CD4-positive, alpha-beta T cell treated with Interleukin-2 at 100 ng/mL for 4 hours (primary cell): Measurements from ENCODE around the gene TNFRSF1A.

ENCODE experiments used
- DNase-seq: peaks from one replicate; pipeline ENCODE4 v3.0.0-alpha.2; 2020; ENCODE audit warnings: low spot score

The TNFRSF1A gene

GRCh38 chr12:6336889-6337853 is 4.7 kb downstream of the TNFRSF1A start:
- peak; percentile 66 for DNase-seq

- peak; percentile 55 for DNase-seq
Measured at GRCh38 chr12:6336079-6336888, 5.6 kb downstream of the TNFRSF1A start.

DNA sequence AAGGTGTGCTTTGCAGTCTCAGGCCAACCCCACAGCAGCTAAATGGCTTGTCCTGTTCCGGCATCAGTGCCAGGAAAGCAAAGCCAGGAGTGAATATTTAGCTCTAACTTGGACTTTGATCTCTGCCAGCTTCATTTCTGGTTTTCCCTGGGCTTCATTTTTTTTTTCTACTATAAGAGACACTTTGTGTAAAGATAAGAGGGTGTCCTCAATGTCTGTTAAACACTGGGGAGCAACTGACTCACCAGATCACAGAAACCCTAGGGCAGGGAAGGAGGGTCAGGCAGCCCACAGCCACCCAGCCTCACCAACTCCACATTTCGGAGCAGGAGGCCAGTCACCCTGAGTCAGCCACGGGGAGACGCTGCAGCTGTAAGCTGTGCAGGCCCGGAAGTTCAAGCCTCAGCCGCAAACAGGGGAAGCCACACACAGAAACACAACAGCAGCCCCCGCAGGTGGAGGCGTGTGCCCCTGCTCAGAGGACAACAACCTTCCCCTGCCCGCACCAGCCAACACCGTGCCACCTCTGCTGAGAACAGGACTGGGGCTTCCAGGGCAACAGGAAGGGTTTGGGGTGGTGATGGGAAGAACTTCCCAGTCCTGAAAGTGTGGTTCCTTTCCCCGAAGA is 6.3 kb downstream of the TNFRSF1A start:
- peak; percentile 91 for DNase-seq

DNA sequence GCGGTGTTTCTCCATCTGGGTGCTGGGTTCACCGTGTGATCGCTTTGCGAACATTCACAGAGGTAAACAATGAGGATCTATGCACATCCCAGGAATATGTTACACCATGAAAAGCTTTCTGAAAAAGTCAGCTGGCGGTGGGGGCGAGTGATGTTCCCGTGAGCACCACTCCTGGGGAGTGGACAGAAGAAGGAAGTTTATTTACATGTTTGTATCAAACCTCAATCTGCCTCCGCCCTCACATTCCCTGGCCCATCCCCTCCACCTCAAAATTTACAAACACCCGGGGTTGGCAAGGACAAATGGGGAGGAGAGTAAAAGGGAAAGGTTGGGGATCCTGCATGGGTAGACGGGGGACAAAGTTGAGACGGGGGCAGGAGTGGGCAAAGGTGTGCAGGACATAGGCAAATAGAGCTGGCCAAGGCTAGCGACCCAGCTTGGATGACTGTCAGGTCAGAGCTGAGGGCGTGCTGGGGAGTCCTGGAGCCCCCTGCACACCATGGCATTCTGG is 6.9 kb downstream of the TNFRSF1A start:
- no peak for DNase-seq

DNA sequence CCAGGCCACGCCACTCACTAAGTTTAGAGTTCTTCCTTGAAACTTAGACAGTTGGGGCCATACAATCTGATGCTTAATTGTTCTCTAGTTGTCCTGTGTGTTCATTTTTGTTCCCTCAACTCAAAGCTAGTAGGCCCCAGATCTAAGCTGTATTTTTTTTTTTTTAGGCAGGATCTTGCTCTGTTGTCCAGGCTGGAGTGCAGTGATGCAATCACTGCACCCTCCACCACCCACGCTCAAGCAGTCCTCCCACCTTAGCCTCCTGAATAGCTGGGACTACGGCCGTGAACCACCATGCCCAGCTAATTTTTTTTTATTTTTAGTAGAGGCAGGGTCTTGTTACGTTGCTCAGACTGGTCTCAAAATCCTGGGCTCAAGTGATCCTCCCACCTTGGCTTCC is 7.5 kb downstream of the TNFRSF1A start:
- DNase-seq = no peak

DNA sequence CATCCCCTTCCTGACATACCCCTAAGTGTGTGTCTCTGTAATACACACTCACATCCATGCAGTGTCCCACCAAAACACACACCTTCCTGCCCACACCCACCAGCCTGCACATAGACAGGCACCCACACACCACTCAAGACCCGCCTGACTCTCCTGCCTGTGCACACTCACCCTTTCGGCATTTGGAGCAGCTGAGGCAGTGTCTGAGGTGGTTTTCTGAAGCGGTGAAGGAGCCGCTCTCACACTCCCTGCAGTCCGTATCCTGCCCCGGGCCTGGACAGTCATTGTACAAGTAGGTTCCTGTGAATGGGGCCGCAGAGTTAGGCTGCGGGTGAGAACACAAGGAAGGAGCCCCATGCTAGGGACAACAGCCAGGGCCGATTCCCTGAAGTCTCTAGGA is 8.3 kb downstream of the TNFRSF1A start:
- DNase-seq = peak; percentile 26

DNA sequence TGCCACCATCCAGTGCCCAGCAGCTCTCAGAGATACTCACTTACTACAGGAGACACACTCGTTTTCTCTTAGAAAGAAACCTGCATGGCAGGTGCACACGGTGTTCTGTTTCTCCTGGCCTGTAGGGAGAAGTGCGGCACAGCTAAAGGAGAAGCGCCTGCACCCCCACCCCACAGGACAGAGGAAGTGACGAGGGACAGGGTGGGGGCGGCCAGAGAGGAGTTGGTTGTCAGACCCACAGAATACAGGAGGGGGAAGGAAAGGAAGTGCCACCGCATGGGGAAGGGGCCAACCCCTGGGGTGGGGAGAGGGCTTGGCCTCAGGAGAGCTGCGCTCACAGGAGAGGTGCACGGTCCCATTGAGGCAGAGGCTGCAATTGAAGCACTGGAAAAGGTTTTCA is 8.8 kb downstream of the TNFRSF1A start:
- no peak for DNase-seq

DNA sequence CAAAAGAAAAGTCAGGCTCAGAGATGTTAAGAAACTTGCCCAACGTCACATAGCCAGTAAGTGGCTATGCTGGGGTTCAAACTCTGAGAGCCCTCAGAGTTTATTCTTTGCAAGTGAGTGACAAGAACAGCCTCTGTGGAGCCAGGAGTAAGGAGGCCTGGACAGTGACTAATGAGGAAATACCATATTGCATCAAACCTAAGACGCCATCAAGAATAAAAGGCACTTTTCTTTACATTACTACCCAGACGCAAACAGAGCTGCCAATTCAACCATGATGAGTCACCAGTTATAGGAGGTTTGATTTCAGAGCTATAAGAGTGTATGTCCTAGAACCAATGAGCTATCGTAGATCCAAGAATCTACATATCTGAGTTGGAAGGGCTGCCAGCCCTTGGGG is 9.4 kb downstream of the TNFRSF1A start:
- DNase-seq = peak; percentile 33

DNA sequence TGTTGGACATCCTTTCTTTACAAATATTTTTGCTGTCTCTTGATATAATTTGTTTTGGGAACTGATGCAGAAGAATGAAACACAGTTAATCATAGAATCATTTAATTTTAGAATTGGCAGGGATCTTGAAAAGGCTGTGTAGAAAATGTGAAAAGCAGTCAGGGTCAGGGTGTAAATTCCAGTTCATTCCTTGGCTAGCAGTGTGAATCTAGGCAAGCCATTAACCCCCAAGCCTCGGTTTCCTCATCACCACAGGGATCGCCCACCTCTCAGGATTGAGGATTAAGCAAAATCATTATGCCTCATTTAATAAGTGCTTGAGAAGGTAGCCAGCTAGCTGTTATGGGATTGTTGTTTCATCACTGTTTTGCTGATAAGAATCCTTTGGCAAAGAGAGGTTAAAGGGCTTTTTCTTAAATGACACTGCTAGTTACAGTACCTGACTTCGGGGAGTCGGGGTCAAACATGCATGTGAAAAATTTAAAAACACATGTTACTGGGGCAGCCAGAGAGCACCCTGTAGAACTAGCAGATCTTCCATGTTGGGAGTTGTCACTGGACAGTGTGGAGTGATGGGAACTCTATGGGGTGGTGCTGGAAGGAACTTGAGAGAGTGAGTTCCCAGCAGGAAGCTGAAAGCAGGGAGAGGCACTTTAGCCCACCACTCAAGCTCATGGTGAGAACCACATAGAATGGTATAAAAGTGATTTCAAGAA is 10.7 kb downstream of the TNFRSF1A start:
- DNase-seq = no peak

- DNase-seq = no peak
Measured at GRCh38 chr12:6330192-6330591, 11.7 kb downstream of the TNFRSF1A start.

DNA sequence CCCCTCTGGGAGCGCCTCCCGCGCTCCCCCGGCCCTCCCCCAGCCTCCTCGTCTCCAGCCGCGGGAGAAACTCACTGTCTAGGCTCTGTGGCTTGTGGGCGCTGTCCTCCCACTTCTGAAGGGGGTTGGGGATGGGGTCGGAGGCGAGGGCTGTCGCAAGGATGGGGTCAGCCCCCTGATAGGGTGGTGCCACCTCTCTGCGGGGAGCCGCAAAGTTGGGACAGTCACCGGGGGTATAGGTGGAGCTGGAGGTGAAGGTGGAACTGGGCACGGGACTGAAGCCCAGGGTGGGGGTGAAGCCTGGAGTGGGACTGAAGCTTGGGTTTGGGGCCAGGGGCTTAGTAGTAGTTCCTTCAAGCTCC is 12.2 kb downstream of the TNFRSF1A start:
- no peak for DNase-seq

GRCh38 chr12:6328945-6329702 is 12.8 kb downstream of the TNFRSF1A start:
- no peak for DNase-seq

GRCh38 chr12:6328045-6328779 is 13.7 kb downstream of the TNFRSF1A start:
- DNase-seq = no peak

DNA sequence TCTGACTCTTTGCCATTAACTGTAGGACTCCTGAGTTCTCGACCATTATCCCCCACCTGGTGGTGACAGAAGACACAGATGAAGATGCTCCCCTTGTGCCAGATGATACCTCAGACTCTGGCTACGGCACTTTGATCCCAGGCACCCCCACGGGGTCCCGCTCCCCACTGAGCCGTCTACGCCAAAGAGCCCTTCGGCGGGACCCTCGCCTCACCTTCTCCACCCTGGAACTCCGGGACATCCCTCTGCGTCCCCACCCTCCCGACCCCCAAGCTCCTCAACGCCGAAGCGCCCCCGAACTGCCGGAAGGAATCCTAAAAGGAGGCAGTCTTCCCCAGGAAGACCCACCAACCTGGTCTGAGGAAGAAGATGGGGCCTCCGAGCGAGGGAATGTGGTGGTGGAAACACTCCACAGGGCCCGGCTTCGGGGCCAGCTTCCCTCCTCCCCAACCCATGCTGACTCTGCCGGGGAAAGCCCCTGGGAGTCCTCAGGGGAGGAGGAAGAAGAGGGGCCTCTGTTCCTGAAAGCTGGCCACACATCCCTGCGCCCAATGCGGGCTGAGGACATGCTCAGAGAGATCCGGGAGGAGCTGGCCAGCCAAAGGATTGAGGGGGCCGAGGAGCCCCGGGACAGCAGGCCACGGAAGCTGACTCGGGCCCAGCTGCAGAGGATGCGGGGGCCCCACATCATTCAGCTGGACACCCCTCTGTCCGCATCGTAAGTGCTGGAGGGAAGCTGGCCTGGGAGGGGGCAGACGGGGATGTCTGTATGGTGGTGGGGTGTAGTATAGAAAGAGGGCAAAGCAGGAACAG is 14.4 kb downstream of the TNFRSF1A start:
- no peak for DNase-seq

GRCh38 chr12:6326316-6327228 is 15.3 kb downstream of the TNFRSF1A start:
- peak; percentile 26 for DNase-seq

- DNase-seq = no peak
Measured at GRCh38 chr12:6324936-6325750, 16.7 kb downstream of the TNFRSF1A start.

GRCh38 chr12:6323995-6324711 is 17.7 kb downstream of the TNFRSF1A start:
- no peak for DNase-seq
